GM19395 (cell line): Measurements from ENCODE around the gene CLCN6.

Source experiments
- ATAC-seq: cut with Tn5 transposase; IDR thresholded peaks from one replicate; pipeline ENCODE4 v1.9.1; 2021; ENCODE audit warnings: mild to moderate bottlenecking, moderate library complexity; ENCODE audit not compliant: unreplicated experiment

CLCN6 gene

DNA sequence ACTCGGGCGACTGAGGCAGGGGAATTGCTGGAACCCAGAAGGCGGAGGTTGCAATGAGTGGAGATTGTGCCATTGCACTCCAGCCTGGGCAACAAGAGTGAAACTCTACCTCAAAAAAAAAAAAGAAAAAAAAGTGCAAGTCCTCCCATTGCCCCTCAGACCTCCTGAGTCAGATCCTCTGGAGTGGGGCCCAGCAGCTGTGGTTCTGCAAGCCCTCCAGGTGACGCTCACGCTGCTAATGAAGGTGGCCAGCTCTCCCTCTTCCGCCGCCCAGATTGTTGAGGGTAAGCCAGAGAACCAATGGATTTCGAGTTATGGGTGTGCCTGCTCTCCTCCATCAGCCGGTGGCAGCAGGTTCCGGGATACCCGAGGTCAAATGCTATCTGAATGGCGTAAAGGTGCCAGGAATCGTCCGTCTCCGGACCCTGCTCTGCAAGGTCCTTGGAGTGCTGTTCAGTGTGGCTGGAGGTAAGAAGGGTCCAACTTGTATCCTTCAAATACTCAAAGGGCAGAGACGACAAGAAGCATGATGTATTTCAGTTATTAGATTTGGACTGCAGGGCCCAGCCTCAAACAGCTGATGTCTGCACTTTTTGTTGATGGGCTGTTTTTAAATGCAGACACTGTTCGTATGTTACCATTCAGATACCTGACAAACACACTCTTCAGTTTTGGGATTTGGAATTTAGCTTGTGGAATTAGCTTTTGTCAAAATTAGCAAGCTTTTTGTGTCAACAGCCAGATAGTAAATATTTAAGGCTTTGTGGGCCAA lies 17.6 kb downstream of the CLCN6 start:
- no peak for ATAC-seq

- no peak for ATAC-seq
Observed at GRCh38 chr1:11825131-11825530, 19.1 kb downstream of the CLCN6 start.

- ATAC-seq = no peak
Observed at GRCh38 chr1:11826946-11827345, 21.0 kb downstream of the CLCN6 start.

DNA sequence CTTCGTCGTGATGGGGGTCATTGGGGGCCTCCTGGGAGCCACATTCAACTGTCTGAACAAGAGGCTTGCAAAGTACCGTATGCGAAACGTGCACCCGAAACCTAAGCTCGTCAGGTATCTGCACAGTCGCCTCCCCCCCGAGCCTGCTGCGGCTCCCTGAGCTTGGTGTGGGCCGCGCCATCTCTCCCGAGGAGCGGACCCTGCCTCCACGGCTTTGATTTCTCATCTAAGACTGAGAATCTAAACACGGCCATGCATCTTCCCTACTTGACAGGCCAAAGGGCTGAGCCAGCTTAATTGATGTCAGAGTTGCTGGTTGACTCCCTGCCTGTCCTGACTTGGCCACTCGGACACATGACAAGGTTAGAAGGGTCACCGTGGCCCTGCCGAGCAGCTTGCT lies 22.5 kb downstream of the CLCN6 start:
- ATAC-seq = no peak

- ATAC-seq = no peak
Observed at GRCh38 chr1:11831945-11832725, 26.1 kb downstream of the CLCN6 start.

GRCh38 chr1:11833497-11833896 lies 27.5 kb downstream of the CLCN6 start:
- no peak for ATAC-seq

- no peak for ATAC-seq
Observed at GRCh38 chr1:11833900-11834299, 27.9 kb downstream of the CLCN6 start.

DNA sequence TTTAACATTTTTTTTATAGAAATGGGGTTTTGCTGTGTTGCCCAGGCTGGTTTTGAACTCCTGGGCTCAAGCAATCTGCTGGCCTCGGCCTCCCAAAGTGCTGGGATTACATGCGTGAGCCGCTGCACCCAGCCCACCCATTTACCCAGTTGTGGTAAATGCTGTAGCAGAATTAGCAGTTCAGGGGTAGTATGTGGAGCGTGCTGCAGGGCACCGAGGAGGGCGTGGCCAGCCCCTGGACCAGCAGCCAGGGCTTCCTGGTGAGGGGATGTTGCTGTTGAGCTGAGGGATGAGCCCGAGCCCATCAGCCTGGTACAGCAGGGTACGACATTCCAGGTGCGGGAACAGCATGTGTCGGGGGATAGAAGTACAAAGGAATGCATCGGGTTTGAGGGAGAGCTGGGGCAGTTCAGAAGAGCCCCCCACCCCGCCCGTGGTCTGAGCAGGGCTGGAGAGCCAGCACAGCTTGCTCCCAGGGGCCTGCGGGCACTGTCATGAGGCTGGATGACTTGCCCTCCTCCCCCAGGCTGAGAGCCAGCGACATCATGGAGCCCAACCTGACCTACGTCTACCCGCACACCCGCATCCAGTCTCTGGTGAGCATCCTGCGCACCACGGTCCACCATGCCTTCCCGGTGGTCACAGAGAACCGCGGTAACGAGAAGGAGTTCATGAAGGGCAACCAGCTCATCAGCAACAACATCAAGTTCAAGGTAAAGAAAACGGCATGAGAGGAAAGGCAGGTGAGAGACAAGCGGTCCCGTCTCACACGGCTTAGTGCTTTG lies 29.6 kb downstream of the CLCN6 start:
- ATAC-seq = no peak

- ATAC-seq = no peak
Observed at GRCh38 chr1:11836955-11837766, 31.2 kb downstream of the CLCN6 start.

- no peak for ATAC-seq
Observed at GRCh38 chr1:11837767-11838348, 31.9 kb downstream of the CLCN6 start.

DNA sequence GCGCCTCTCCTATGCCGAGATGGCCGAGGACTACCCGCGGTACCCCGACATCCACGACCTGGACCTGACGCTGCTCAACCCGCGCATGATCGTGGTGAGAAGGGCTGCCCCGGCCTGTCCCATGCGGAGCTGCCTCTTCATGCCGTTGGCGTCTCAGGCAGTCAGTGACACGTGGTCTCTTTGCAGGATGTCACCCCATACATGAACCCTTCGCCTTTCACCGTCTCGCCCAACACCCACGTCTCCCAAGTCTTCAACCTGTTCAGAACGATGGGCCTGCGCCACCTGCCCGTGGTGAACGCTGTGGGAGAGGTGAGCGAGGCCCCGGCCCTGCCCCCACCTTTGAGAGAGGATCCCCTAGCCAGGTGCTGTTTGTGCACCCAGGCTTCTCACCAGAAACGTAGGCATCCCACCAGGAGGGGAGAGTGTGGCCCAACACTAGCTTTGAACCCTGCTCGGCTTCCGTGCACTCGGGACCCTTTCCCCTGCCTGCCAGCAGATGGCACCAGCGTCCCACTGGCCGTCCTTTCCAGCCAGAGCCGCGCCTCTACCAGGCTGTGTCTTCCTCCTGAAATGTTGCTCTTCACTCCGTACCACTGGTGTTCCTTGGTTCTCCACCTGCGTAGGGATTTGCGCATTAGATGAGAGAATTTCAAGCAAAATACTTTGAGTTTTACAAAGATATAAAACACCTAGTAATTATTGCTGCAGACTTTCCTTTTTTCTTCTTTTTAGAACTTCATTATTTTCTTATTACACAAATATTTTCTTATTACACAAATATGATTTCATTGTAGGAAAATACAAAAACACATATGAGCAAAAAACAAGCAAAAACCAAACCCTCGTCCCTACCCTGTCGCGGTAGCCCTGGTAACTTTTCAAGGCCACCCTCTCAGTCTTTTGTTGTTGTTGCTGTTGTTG lies 32.6 kb downstream of the CLCN6 start:
- ATAC-seq = no peak

- no peak for ATAC-seq
Observed at GRCh38 chr1:11839727-11840705, 34.0 kb downstream of the CLCN6 start.

- ATAC-seq = no peak
Observed at GRCh38 chr1:11841245-11842153, 35.5 kb downstream of the CLCN6 start.

- no peak for ATAC-seq
Observed at GRCh38 chr1:11842154-11843041, 36.4 kb downstream of the CLCN6 start.

DNA sequence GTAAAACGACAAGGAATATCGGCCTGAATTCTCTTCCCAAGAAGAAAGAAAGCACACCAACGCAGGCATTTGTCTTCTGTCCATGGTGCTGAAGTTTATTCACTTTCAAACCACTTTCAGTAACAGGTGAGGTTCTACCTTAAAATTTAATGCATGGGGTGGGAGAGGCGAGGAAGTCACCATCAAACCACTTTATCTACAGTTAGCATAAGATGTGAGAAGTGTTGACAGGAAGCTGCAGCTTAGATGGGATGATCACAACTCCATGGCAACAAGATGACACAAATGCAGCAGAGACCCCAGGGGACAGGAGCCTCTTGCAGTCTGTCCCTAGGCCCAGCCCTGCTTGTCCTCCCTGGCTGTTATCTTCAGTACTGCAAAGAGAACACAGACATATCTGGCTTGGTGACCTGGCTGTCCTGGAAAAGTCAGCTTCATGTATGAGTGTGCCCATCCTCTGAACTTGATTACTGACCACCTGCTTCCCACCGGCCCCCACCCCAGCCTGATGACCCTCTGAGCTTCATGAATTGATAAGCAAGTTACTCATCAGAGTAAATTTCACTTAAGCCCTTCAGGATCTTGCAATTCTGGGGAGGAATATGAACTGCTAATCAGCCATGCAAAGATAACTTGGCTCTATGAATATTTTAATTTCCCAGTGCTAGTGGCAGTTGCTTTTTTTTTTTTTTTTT lies 39.8 kb downstream of the CLCN6 start:
- ATAC-seq = no peak
